H1 (cell line): Measurements from ENCODE around the gene CA10. TPM values are rescaled to one million over a fixed set of nuclear protein-coding genes. Genes with fewer than 3 reads are reported as not detected.

ENCODE experiments used
- CTCF ChIA-PET: fragments of 300-600 bp; sonication (Branson Sonifier 250); formaldehyde crosslinking; loops from one replicate; lab custom pipeline; 2021; ENCODE audit not compliant: partially characterized antibody; lab: Charles Lee
- POLR2A ChIA-PET: fragments of 300-600 bp; sonication (Branson Sonifier 250); formaldehyde crosslinking; loops from one replicate; lab custom pipeline; 2021; ENCODE audit warnings: inconsistent platforms; ENCODE audit not compliant: partially characterized antibody; lab: Charles Lee
- DNase-seq, 2 experiments: peaks; one replicate each; pipeline versions ENCODE4 v3.0.0 to v3.0.0-alpha.2; 2010 to 2022; ENCODE audit warnings: low spot score in 2 of 2, low read depth in 1 of 2, mixed read lengths in 1 of 2
- FAIRE-seq: peaks from 2 replicates; lab custom pipeline; 2011; peaks lifted over from hg19 to GRCh38; lab: Jason Lieb, UNC
- H2AFZ ChIP-seq: 2 replicates; pipeline ENCODE4 v1.8.1; 2012; ENCODE audit warnings: low read length, inconsistent platforms
- H2AK5ac ChIP-seq: 2 replicates; pipeline ENCODE4 v1.6.1; 2013; ENCODE audit warnings: low read depth, low read length
- H2BK120ac ChIP-seq: replicated peaks from 2 replicates; pipeline ENCODE3; 2013; ENCODE audit warnings: low read depth, low read length, inconsistent platforms
- H2BK12ac ChIP-seq: 2 replicates; pipeline ENCODE4 v1.6.1; 2013; ENCODE audit warnings: low read depth, low read length
- H2BK15ac ChIP-seq: 2 replicates; pipeline ENCODE4 v1.6.1; 2013; ENCODE audit warnings: low read length
- H2BK20ac ChIP-seq: 2 replicates; pipeline ENCODE4 v1.6.1; 2013; ENCODE audit warnings: low read length
- H2BK5ac ChIP-seq: 2 replicates; pipeline ENCODE4 v1.6.1; 2013; ENCODE audit warnings: low read depth, low read length
- H3K14ac ChIP-seq: 2 replicates; pipeline ENCODE4 v1.6.1; 2013; ENCODE audit warnings: inconsistent platforms; ENCODE audit not compliant: insufficient read length
- H3K18ac ChIP-seq: 2 replicates; pipeline ENCODE4 v1.6.1; 2013; ENCODE audit warnings: low read length; ENCODE audit errors: extremely low read depth
- H3K23ac ChIP-seq: 2 replicates; pipeline ENCODE4 v1.6.1; 2013; ENCODE audit warnings: inconsistent platforms; ENCODE audit not compliant: insufficient read length
- H3K23me2 ChIP-seq: 2 replicates; pipeline ENCODE4 v1.6.1; 2013; ENCODE audit warnings: low read depth, low read length
- H3K27ac ChIP-seq: 2 replicates; pipeline ENCODE4 v1.6.1; 2011; ENCODE audit warnings: low read depth, low read length, inconsistent platforms
- H3K27me3 ChIP-seq, 4 experiments: replicated peaks in 1 of 4; 1 replicate in 1 of 4; 2 replicates in 3 of 4; pipeline versions ENCODE4 v1.6.1 to v1.8.1; 2011 to 2013; ENCODE audit warnings: low read length in 3 of 4, mild to moderate bottlenecking in 3 of 4, inconsistent platforms in 2 of 4, mixed read lengths in 2 of 4, moderate library complexity in 1 of 4; ENCODE audit not compliant: control insufficient read depth in 3 of 4, insufficient read depth in 3 of 4; ENCODE audit errors: extremely low read depth in 1 of 4
- H3K36me3 ChIP-seq, 4 experiments: 2 replicates each; pipeline versions ENCODE4 v1.6.1 to v1.8.1; 2011 to 2013; ENCODE audit warnings: mild to moderate bottlenecking in 4 of 4, low read length in 3 of 4, moderate library complexity in 2 of 4, control low read depth in 1 of 4, inconsistent platforms in 1 of 4; ENCODE audit not compliant: insufficient read depth in 4 of 4, control insufficient read depth in 2 of 4
- H3K4ac ChIP-seq: replicated peaks from 2 replicates; pipeline ENCODE3; 2013; ENCODE audit warnings: low read length, low read depth, mixed read lengths, inconsistent platforms; ENCODE audit not compliant: insufficient read length
- H3K4me1 ChIP-seq, 4 experiments: replicated peaks in 1 of 4; 1 replicate in 1 of 4; 2 replicates in 3 of 4; pipeline versions ENCODE4 v1.6.1 to v1.8.1; 2011 to 2013; ENCODE audit warnings: low read length in 3 of 4, inconsistent platforms in 2 of 4, mixed read lengths in 1 of 4; ENCODE audit not compliant: insufficient read depth in 4 of 4, control insufficient read depth in 3 of 4
- H3K4me2 ChIP-seq, 2 experiments: 2 replicates each; pipeline versions ENCODE4 v1.6.1 to v1.8.1; 2011 to 2013; ENCODE audit warnings: low read depth in 2 of 2, low read length in 2 of 2, control low read depth in 1 of 2, inconsistent platforms in 1 of 2, mild to moderate bottlenecking in 1 of 2; ENCODE audit not compliant: insufficient read depth in 1 of 2
- H3K4me3 ChIP-seq, 4 experiments: fragments of 200-600, 300-600 bp in 1 of 4; sonication (generic), shearing (Covaris generic), sonication (Bioruptor Twin) in 1 of 4; 2 replicates each; pipeline versions ENCODE4 v1.5.1 to v1.8.1; 2011 to 2016; ENCODE audit warnings: low read length in 4 of 4, low read depth in 3 of 4, control low read depth in 2 of 4, inconsistent platforms in 2 of 4, mild to moderate bottlenecking in 2 of 4, mixed read lengths in 1 of 4, moderate library complexity in 1 of 4; ENCODE audit not compliant: insufficient read depth in 2 of 4; ENCODE audit errors: extremely low read depth in 1 of 4
- H3K56ac ChIP-seq: replicated peaks from 2 replicates; pipeline ENCODE3; 2013; ENCODE audit warnings: low read depth, mild to moderate bottlenecking, mixed read lengths, low read length, inconsistent platforms; ENCODE audit not compliant: insufficient read length
- H3K79me1 ChIP-seq: 2 replicates; pipeline ENCODE4 v1.6.1; 2013; ENCODE audit warnings: low read depth, low read length, control low read depth
- H3K79me2 ChIP-seq, 2 experiments: 2 replicates each; pipeline versions ENCODE4 v1.6.1 to v1.8.1; 2012 to 2013; ENCODE audit warnings: low read length in 2 of 2, mild to moderate bottlenecking in 2 of 2, inconsistent platforms in 1 of 2; ENCODE audit not compliant: insufficient read depth in 2 of 2, control insufficient read depth in 1 of 2
- H3K9ac ChIP-seq, 4 experiments: replicated peaks in 1 of 4; 1 replicate in 1 of 4; 2 replicates in 3 of 4; pipeline versions ENCODE4 v1.6.1 to v1.8.1; 2011 to 2013; ENCODE audit warnings: low read depth in 3 of 4, low read length in 3 of 4, control low read depth in 2 of 4, mild to moderate bottlenecking in 2 of 4, moderate library complexity in 2 of 4, inconsistent platforms in 1 of 4; ENCODE audit errors: extremely low read depth in 1 of 4
- H3K9me3 ChIP-seq, 2 experiments: 2 replicates each; pipeline versions ENCODE4 v1.6.1 to v1.8.1; 2012 to 2013; ENCODE audit warnings: mild to moderate bottlenecking in 2 of 2, moderate library complexity in 2 of 2, control low read depth in 1 of 2, inconsistent platforms in 1 of 2, low read depth in 1 of 2, low read length in 1 of 2, mixed read lengths in 1 of 2; ENCODE audit not compliant: insufficient read depth in 2 of 2
- H4K20me1 ChIP-seq, 2 experiments: replicated peaks in 1 of 2; 2 replicates each; pipeline versions ENCODE3 to v1.8.1; 2011 to 2013; ENCODE audit warnings: inconsistent platforms in 2 of 2, low read length in 2 of 2, mild to moderate bottlenecking in 1 of 2; ENCODE audit not compliant: insufficient read depth in 2 of 2, control insufficient read depth in 1 of 2
- H4K5ac ChIP-seq: 2 replicates; pipeline ENCODE4 v1.6.1; 2013; ENCODE audit warnings: low read length, low read depth, mixed read lengths, inconsistent platforms; ENCODE audit not compliant: insufficient read length
- H4K8ac ChIP-seq: 2 replicates; pipeline ENCODE4 v1.8.0; 2013; ENCODE audit warnings: mild to moderate bottlenecking, moderate library complexity, low read length, inconsistent platforms; ENCODE audit not compliant: insufficient read depth; ENCODE audit errors: extremely low read depth
- H4K91ac ChIP-seq: replicated peaks from 2 replicates; pipeline ENCODE3; 2013; ENCODE audit warnings: low read length, mixed read lengths, inconsistent platforms; ENCODE audit not compliant: insufficient read length
- BCL11A ChIP-seq, 2 experiments: IDR thresholded peaks; one replicate each; pipeline ENCODE4 v1.6.1; 2011; ENCODE audit warnings: low read depth in 2 of 2, low read length in 2 of 2, mild to moderate bottlenecking in 2 of 2
- CEBPB ChIP-seq: IDR thresholded peaks from 2 replicates; pipeline ENCODE4 v1.6.1; 2012; ENCODE audit warnings: low read depth, low read length
- CHD1 ChIP-seq: IDR thresholded peaks from 2 replicates; pipeline ENCODE4 v1.6.1; 2012; ENCODE audit warnings: low read depth, low read length, improper control_type of control experiment
- CHD2 ChIP-seq: IDR thresholded peaks from 2 replicates; pipeline ENCODE4 v1.6.1; 2012; ENCODE audit warnings: low read length, improper control_type of control experiment
- EZH2 ChIP-seq: fragments of 200-600 bp; sonication (generic); IDR thresholded peaks from 2 replicates; pipeline ENCODE4 v1.7.1; 2012; ENCODE audit warnings: low read depth, mild to moderate bottlenecking, moderate library complexity, low read length, inconsistent platforms; ENCODE audit not compliant: severe bottlenecking
- FOSL1 ChIP-seq: IDR thresholded peaks from 2 replicates; pipeline ENCODE4 v1.6.1; 2011; ENCODE audit warnings: mild to moderate bottlenecking, low read depth, low read length, moderate library complexity; ENCODE audit not compliant: insufficient read depth
- HDAC2 ChIP-seq, 2 experiments: fragments of 300-600 bp in 1 of 2; sonication (generic) in 1 of 2; IDR thresholded peaks; 2 replicates each; pipeline ENCODE4 v1.6.1; 2011 to 2012; ENCODE audit warnings: low read depth in 2 of 2, low read length in 2 of 2, mild to moderate bottlenecking in 2 of 2, moderate library complexity in 2 of 2, borderline replicate concordance in 1 of 2, inconsistent platforms in 1 of 2
- RAD21 ChIP-seq, 2 experiments: IDR thresholded peaks in 1 of 2; conservative IDR thresholded peaks in 1 of 2; 2 replicates each; pipeline ENCODE4 v1.6.1; 2011; ENCODE audit warnings: low read depth in 2 of 2, low read length in 2 of 2, improper control_type of control experiment in 1 of 2, inconsistent platforms in 1 of 2, mild to moderate bottlenecking in 1 of 2, moderate library complexity in 1 of 2
- SP4 ChIP-seq: IDR thresholded peaks from 2 replicates; pipeline ENCODE4 v1.6.1; 2012; ENCODE audit warnings: low read length, inconsistent platforms
- YY1 ChIP-seq: IDR thresholded peaks from 2 replicates; pipeline ENCODE4 v1.6.1; 2011; ENCODE audit warnings: low read depth, mild to moderate bottlenecking, low read length
- polyA plus RNA-seq, 7 experiments: library from polyadenylated mRNA; depleted of rRNA in 3 of 7; stranded (reverse) in 5 of 7; unstranded in 2 of 7; fragments of >200 nt in 5 of 7; fragments of 200-250 nt in 2 of 7; gene quantifications; 1 replicate in 5 of 7; 2 replicates in 1 of 7; 4 replicates in 1 of 7; pipeline versions ENCODE4 v1.2.1 to v1.2.3, GENCODE V29; 2011 to 2013; ENCODE audit warnings: missing spikeins in 2 of 7, mixed read lengths in 2 of 7
- total RNA-seq: library from RNA; stranded (reverse); fragmentation: NEBNext Ultra II Directional; extraction: Animal tissue kit (Norgen Biotek cat#: 25700); gene quantifications from 2 replicates; pipeline ENCODE4 v1.2.1, GENCODE V29; 2021
- TF ChIP-seq, protein P1 (sequence below): IDR thresholded peaks from 2 replicates; pipeline ENCODE4 v1.6.1; 2012; ENCODE audit warnings: inconsistent platforms

The CA10 gene
- total and polyA plus RNA-seq, 2 of the 8 experiments (the other 6 are each of a cell fraction or from before 2014, with no cell fraction given), result 0.60 to 0.63 TPM

GRCh38 chr17:51817117-51817516 lies 341.4 kb downstream of the CA10 start:
- Histone ChIP-seq H3K14ac (no peak overlapping the region), H3K18ac (no peak overlapping the region), H3K4me2 (no peak overlapping the region), H3K56ac (no peak overlapping the region), H3K9me3 (no peaks in the 10 kb centered on the region), H3K27me3 (no peaks in the 10 kb centered on the region), H3K23me2 (no peaks in the 10 kb centered on the region), H3K4me1 (peaks cover 0 to 3% (median 0%) of the 10 kb centered on the region in 4 experiments; a peak in 1 of 7 replicates), H3K4me3 (no peak overlapping the region), H2BK12ac (no peak overlapping the region), H3K9ac (no peak overlapping the region), H4K91ac (no peak overlapping the region), H2BK15ac (no peak overlapping the region), H2BK5ac (no peak overlapping the region), H3K79me1 (no peaks in the 10 kb centered on the region), H2BK120ac (no peak overlapping the region), H4K8ac (no peak overlapping the region), H3K23ac (no peak overlapping the region), H3K79me2 (no peaks in the 10 kb centered on the region), H3K27ac (no peak overlapping the region), H2AFZ (no peak overlapping the region), H2BK20ac (no peak overlapping the region), H3K4ac (no peak overlapping the region), H2AK5ac (no peak overlapping the region), H4K20me1 (no peaks in the 10 kb centered on the region), H4K5ac (no peak overlapping the region), H3K36me3 (no peaks in the 10 kb centered on the region)
- TF ChIP-seq, protein P1, sequence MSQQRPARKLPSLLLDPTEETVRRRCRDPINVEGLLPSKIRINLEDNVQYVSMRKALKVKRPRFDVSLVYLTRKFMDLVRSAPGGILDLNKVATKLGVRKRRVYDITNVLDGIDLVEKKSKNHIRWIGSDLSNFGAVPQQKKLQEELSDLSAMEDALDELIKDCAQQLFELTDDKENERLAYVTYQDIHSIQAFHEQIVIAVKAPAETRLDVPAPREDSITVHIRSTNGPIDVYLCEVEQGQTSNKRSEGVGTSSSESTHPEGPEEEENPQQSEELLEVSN, result no peak
- TF ChIP-seq CHD1, result no peak
- TF ChIP-seq BCL11A (IDR thresholded peaks at IDR 0.05; ENCODE audit: low read depth in 2 of 2, low read length in 2 of 2), result no peak
- TF ChIP-seq CHD2, result no peak
- TF ChIP-seq HDAC2 (IDR thresholded peaks at IDR 0.05; ENCODE audit: borderline replicate concordance in 1 of 2, low read depth in 2 of 2, low read length in 2 of 2), result no peak
- TF ChIP-seq EZH2, result no peak
- no peak for TF ChIP-seq FOSL1
- no peak for TF ChIP-seq YY1
- TF ChIP-seq CEBPB, result no peak
- no peak for TF ChIP-seq RAD21 (IDR thresholded peaks at IDR 0.05 in 1 of 2, conservative IDR thresholded peaks at IDR 0.05 in 1 of 2; ENCODE audit: low read depth in 2 of 2, low read length in 2 of 2)
- TF ChIP-seq SP4, result no peak
- no peak for FAIRE-seq
- ChIA-PET CTCF (interaction anchor here (1.0 kb wide), 1 partner anchor 178 kb away, joined by 3 read pairs; no protein-coding TSS in a partner anchor), POLR2A (no interaction called here)
- no peak for DNase-seq
